ENCODE results near the gene VTA1. TPM values are rescaled to one million over a fixed set of nuclear protein-coding genes. Genes with fewer than 3 reads are reported as not detected.

Gene VTA1
- total and polyA plus RNA-seq, 2 of the 8 experiments (the other 6 are each of a cell fraction or from before 2014, with no cell fraction given): 63.6 to 67.0 TPM

DNA sequence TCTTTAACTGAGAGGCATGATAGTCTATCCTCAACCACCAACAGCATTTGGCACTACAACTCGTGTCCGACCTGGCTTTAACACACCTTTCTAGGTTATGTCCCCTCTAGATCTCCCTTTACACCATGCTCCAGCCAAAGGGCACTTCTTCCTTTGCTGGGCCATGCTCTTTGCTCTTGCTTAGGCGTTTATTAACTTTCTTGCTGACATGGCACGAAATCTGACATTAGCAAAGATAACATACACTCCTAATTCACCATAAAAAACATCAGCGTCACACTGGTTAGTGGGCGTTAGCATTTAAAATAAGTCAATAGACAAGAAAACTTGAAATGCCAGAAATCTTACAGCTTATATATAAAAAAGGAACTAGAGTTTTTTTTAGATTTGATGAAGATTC, 107.5 kb downstream of the VTA1 start:
- CTCF ChIA-PET (ENCODE audit: partially characterized antibody): no interaction called here
- H3K9me3 ChIP-seq (ENCODE audit: insufficient read depth in 2 of 2, low read depth in 1 of 2, low read length in 1 of 2): 0 out of 4 replicates have a peak, but pooled peaks cover 0 to 3% of the 10 kb centered on the region in 2 experiments
- H2AK5ac ChIP-seq (ENCODE audit: low read depth, low read length): no peak overlapping the region
- H4K5ac ChIP-seq (ENCODE audit: insufficient read length, low read depth, low read length): no peak overlapping the region
- H3K23ac ChIP-seq (ENCODE audit: insufficient read length): no peak overlapping the region
- no peaks in the 10 kb centered on the region for H3K36me3 ChIP-seq (ENCODE audit: control insufficient read depth in 2 of 4, insufficient read depth in 4 of 4, low read length in 3 of 4)
- no peaks in the 10 kb centered on the region for H4K20me1 ChIP-seq (replicated peaks in 1 of 2; ENCODE audit: control insufficient read depth in 1 of 2, insufficient read depth in 2 of 2, low read length in 2 of 2)
- 85% methylated on average over 6 of the region's 6 CpGs; no CpG with 5 or more reads in 1 of the 2 experiments for WGBS, 2 experiments (ENCODE audit: extremely low coverage in 1 of 2, insufficient coverage in 1 of 2, insufficient read length in 1 of 2, insufficient replicate concordance in 2 of 2, low coverage in 1 of 2, low lambda C conversion rate in 2 of 2, missing lambda C conversion rate in 1 of 2)
- H2AFZ ChIP-seq (ENCODE audit: low read length): no peak overlapping the region
- no peaks in the 10 kb centered on the region for H3K23me2 ChIP-seq (ENCODE audit: low read depth, low read length)
- no peak overlapping the region for H3K4me3 ChIP-seq (ENCODE audit: extremely low read depth in 1 of 4, insufficient read depth in 2 of 4, low read depth in 3 of 4, low read length in 4 of 4)
- no peaks in the 10 kb centered on the region for H3K4me1 ChIP-seq (replicated peaks in 1 of 4; ENCODE audit: control insufficient read depth in 3 of 4, insufficient read depth in 4 of 4, low read length in 3 of 4)
- no peak overlapping the region for H3K56ac ChIP-seq (replicated peaks; ENCODE audit: insufficient read length, low read depth, low read length)
- no peak overlapping the region for H3K27ac ChIP-seq (ENCODE audit: low read depth, low read length)
- H3K79me2 ChIP-seq (ENCODE audit: control insufficient read depth in 1 of 2, insufficient read depth in 2 of 2, low read length in 2 of 2): no peaks in the 10 kb centered on the region
- H3K9ac ChIP-seq (replicated peaks in 1 of 4; ENCODE audit: extremely low read depth in 1 of 4, low read depth in 3 of 4, low read length in 3 of 4): no peak overlapping the region
- H3K4ac ChIP-seq (replicated peaks; ENCODE audit: insufficient read length, low read depth, low read length): no peak overlapping the region
- FAIRE-seq: no peak
- H3K27me3 ChIP-seq (replicated peaks in 1 of 4; ENCODE audit: control insufficient read depth in 3 of 4, extremely low read depth in 1 of 4, insufficient read depth in 3 of 4, low read length in 3 of 4): no peaks in the 10 kb centered on the region
- no peak overlapping the region for H2BK12ac ChIP-seq (ENCODE audit: low read depth, low read length)
- DNase-seq (ENCODE audit: low read depth in 1 of 2, low spot score in 2 of 2): no peak
- POLR2A ChIA-PET (ENCODE audit: partially characterized antibody): no interaction called here
- H3K14ac ChIP-seq (ENCODE audit: insufficient read length): no peak overlapping the region
- H4K8ac ChIP-seq (ENCODE audit: extremely low read depth, insufficient read depth, low read length): no peak overlapping the region
- H2BK120ac ChIP-seq (replicated peaks; ENCODE audit: low read depth, low read length): no peak overlapping the region
- H2BK5ac ChIP-seq (ENCODE audit: low read depth, low read length): no peak overlapping the region
- H3K4me2 ChIP-seq (ENCODE audit: insufficient read depth in 1 of 2, low read depth in 2 of 2, low read length in 2 of 2): no peak overlapping the region
- H2BK15ac ChIP-seq (ENCODE audit: low read length): no peak overlapping the region
- no peaks in the 10 kb centered on the region for H3K79me1 ChIP-seq (ENCODE audit: low read depth, low read length)
- no peak overlapping the region for H2BK20ac ChIP-seq (ENCODE audit: low read length)
- H4K91ac ChIP-seq (replicated peaks; ENCODE audit: insufficient read length, low read length): no peak overlapping the region
- H3K18ac ChIP-seq (ENCODE audit: extremely low read depth, low read length): no peak overlapping the region
- TF ChIP-seq FOSL1 (IDR thresholded peaks at IDR 0.05; ENCODE audit: insufficient read depth, low read depth, low read length) (no peak), KDM4A (IDR thresholded peaks at IDR 0.05; ENCODE audit: low read depth, low read length, severe bottlenecking) (no peak), SRF (IDR thresholded peaks at IDR 0.05; ENCODE audit: low read depth, low read length) (no peak), ZNF274 (IDR thresholded peaks at IDR 0.05; ENCODE audit: borderline replicate concordance, extremely low read depth, low read length) (no peak), RFX5 (IDR thresholded peaks at IDR 0.05; ENCODE audit: borderline replicate concordance, low read depth, low read length) (no peak), TBP (IDR thresholded peaks at IDR 0.05; ENCODE audit: low read depth, low read length) (no peak), SP4 (IDR thresholded peaks at IDR 0.05; ENCODE audit: low read length) (no peak), SIN3A (conservative IDR thresholded peaks at IDR 0.05 in 1 of 2, IDR thresholded peaks at IDR 0.05 in 1 of 2; ENCODE audit: low read depth in 1 of 2, low read length in 2 of 2) (no peak), CBX8 (IDR thresholded peaks at IDR 0.05; ENCODE audit: borderline replicate concordance, low read depth, low read length) (no peak), SP1 (IDR thresholded peaks at IDR 0.05; ENCODE audit: low read depth, low read length) (no peak), MAFK (IDR thresholded peaks at IDR 0.05; ENCODE audit: low read depth, low read length) (no peak), HDAC6 (IDR thresholded peaks at IDR 0.05; ENCODE audit: low read depth, low read length) (no peak)
- TF ChIP-seq, protein P1, sequence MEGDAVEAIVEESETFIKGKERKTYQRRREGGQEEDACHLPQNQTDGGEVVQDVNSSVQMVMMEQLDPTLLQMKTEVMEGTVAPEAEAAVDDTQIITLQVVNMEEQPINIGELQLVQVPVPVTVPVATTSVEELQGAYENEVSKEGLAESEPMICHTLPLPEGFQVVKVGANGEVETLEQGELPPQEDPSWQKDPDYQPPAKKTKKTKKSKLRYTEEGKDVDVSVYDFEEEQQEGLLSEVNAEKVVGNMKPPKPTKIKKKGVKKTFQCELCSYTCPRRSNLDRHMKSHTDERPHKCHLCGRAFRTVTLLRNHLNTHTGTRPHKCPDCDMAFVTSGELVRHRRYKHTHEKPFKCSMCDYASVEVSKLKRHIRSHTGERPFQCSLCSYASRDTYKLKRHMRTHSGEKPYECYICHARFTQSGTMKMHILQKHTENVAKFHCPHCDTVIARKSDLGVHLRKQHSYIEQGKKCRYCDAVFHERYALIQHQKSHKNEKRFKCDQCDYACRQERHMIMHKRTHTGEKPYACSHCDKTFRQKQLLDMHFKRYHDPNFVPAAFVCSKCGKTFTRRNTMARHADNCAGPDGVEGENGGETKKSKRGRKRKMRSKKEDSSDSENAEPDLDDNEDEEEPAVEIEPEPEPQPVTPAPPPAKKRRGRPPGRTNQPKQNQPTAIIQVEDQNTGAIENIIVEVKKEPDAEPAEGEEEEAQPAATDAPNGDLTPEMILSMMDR (IDR thresholded peaks at IDR 0.05; ENCODE audit: control extremely low read depth in 1 of 3, insufficient read depth in 1 of 3, low read depth in 1 of 3, low read length in 3 of 3): no peak

Data from H1 (cell line).